HG03159 (cell line): Measurements from ENCODE around the gene POMP.
"Not testable (repeated sequence)": the region's sequence is repeated elsewhere in the genome, so short reads cannot be mapped to it uniquely, and the experiment has no call there.

Source experiments
- ATAC-seq: cut with Tn5 transposase; IDR thresholded peaks from one replicate; pipeline ENCODE4 v1.9.1; 2021; ENCODE audit warnings: mild to moderate bottlenecking, moderate library complexity; ENCODE audit not compliant: unreplicated experiment

The POMP gene

DNA sequence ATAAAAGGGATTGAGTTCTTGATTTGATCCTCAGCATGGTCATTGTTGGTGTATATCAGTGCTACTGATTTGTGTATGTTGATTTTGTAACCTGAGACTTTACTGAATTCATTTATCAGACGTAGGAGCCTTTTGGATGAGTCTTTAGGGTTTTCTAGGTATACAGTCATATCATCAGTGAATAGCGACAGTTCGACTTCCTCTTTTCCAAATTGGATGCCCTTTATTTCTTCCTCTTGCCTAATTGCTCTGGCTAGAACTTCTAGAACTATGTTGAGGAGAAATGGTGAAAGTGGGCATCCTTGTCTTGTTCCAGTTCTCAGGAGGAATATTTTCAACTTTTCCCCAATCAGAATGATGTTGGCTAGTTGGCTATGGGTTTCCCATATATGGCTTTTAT lies 27.0 kb downstream of the POMP start:
- no peak for ATAC-seq

GRCh38 chr13:28693605-28694491 lies 34.9 kb downstream of the POMP start:
- not testable (repeated sequence) for ATAC-seq

DNA sequence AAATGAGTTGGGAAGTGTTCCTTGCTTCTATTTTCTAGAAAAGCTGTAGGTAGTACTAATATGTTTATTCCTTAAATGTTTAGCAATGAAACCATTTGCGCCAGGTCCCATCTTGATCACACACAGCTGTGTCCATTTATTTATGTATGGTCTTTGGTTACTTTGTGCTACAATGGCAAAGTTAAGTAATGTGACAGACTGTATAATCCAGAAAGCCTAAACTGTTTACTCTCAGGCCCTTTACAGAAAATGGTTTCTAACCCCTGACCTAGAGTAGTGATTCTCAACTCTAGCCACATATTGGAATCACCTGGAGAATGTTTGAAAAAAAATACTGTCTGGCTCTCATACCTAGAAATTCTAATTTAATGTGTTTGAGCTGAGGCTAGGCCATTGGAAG lies 38.5 kb downstream of the POMP start:
- ATAC-seq, result no peak

- ATAC-seq, result no peak
These were observed 40.3 kb downstream of the POMP start for GRCh38 chr13:28699246-28699645.

GRCh38 chr13:28704282-28704681 lies 45.4 kb downstream of the POMP start:
- no peak for ATAC-seq

DNA sequence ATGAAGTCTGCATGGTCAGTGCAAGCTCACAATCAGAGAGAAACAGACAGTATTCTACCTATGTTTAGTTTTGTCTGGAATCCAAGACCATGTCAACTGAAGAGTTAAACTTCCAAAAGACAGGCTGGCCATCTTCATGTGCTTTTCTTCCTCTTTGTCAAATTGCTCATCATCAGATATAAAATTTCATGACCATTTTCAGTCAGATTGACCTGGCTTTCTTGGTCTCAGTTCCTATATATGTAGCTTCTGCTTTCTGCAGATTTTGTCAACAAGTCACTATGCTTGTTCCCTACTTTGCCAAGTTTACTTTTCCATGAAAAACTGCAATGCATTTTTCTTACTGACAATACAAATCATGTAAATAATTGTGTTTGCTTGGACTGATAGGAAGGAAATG lies 46.0 kb downstream of the POMP start:
- no peak for ATAC-seq

DNA sequence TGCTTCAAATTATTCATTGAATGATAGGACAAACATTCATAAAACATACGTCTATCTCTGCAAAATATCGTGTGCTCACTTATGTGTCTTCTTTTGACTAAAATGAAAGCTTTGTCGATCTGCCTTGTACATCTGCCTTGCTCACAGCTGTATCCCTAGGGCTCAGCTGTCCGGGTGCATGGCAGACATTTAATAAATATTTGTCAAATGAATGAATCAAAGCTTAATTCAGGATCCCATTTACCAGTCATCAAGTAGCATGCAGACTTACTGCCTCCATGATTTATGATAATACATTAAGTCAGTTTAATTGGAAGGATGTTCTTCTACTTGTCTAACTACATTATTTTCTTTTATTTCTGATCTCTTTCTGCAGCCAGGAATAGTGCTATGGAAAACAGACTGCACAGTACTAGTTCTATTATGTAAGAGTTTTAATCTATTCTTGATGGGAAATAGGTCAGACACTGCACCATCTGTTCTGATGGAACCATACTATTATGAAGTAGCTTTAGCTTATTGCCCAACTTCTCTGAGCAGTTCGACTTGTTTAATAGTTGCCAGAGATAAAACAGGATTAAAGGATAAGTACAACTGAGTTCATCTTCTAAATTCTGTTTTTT lies 46.6 kb downstream of the POMP start:
- ATAC-seq, result no peak

GRCh38 chr13:28707629-28708427 lies 48.9 kb downstream of the POMP start:
- peak; percentile 99 for ATAC-seq

GRCh38 chr13:28710161-28710560 lies 51.2 kb downstream of the POMP start:
- no peak for ATAC-seq

GRCh38 chr13:28714651-28715050 lies 55.7 kb downstream of the POMP start:
- ATAC-seq, result no peak

DNA sequence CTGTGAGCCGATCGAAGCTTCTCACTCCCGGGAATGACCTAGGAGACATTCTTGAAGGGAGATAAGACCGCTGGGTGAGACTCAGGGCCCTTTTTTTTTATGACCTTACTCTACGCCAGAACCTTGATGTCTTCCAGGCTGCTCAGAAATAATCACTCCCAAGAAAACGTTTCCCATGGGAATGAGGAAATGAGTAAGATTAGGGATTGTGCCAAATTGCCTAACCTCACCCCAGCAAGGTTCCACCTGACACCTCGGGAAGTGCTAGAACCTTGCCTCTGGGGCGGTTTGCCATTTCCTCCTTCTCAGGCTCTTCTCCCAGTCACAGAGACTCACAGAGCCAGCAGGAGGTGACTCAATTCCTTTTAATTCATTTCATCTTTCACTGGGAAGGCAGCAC lies 57.6 kb downstream of the POMP start:
- no peak for ATAC-seq

DNA sequence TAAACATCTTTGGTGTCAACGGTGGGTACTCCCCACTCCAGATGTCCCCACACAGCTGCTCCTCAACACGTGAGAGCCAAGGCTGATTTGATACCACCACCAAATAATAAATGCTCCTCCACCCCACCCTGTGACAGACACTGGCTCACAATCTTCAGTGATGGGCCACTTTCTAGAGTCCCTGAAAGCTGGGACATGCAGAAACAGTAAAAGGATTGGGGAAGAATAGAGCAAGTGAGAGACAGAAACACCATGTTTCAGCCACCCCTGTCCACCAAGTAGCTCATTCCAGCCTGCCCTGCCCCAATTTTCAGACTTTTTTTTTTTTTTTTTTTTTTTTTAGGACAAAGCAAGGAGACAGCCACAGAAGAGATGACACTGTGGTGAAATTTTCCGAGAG lies 58.2 kb downstream of the POMP start:
- ATAC-seq, result no peak

DNA sequence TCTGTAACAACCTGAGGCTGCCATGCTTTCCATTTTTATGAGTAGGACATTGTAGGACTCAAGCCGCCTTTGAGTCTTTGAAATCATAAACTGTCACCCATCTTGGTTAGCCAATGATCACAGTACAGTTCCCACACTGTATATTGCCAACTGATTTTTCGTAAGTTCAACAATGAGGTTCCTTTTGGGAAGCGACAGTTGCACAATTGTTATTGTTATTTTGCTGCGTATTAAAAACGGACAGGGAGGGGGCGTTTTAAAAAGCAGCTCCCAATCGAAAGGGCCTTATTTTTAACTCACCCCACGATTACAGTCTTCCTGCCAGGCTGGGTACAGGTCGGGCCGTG lies 59.2 kb downstream of the POMP start:
- no peak for ATAC-seq

DNA sequence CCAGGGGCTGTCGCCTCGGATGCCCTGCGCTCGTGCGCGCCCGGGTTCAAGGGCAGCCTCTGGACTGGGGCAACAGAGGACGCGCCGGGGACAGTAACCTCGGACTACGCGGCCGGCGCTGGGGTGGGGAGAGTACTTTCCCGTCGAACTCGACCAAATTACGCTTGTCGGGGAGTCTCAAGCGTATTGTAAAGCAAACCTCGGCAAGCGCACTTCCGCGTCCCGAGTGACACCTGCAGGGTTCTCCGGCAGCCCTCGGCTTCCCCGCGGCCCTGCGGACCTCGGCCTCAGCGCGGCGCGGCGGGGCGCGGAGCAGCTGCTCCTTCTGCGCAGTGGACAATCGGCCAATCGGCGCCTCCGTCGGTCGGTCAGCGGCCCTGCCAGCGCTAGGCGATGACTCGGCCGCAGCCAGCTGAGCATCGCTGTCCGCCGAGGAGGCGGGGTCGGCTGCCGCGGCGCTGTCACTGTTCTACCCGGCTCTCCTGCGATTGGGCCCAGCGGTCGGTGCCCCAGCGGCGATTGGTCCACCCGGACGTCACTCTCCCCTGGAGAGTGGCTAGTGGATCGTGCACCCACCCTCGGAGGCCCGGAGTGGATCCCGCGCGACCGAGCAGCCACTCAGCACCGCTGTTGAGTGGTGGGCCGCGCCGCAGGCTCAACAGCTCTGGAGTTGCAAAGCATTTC lies 59.8 kb downstream of the POMP start, which contains the start of gene SLC46A3:
SLC46A3 (minus strand) TSS at position 428 of the 684 bp plus-strand sequence. CDS start 972 bp downstream, outside the sequence.
- peak; percentile 99 for ATAC-seq

DNA sequence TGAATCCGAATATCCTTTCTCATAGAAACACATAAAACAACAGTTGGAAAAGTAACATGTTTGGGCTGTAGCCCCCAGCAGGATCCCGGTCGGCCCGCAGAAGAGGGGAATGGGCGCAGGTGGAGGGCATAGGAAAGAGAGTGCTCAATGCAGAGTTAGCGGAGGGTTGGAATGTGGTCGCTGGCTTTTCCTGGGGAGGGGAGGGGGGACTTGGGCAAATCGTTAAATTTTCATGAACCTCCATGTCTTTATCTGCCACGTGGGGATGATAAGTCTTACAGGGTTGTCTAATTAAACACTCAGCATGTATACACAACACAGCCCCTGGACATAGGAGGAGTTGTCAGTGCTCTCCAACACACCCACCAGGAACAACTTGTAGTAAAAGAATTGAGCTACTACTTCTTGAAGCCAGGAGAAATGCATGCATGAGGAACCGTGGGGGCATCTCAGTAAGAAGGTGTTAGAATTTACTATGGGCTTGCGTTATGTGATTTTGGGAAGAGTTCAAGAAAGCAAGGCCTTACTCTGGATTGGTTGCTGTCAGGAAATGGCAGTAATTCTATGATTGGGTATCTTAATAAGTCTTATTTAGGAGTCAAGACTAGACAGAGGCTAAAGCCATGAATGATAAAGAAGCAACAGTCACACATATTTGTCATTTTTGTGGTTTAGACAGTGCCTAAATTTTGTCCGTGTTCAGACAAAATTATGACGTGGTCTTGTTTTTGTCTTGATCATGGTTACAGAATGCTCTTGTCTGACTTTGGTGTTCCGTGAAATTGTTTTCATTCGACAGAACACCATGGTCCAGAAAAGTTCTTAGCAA lies 60.5 kb downstream of the POMP start:
- ATAC-seq, result no peak

DNA sequence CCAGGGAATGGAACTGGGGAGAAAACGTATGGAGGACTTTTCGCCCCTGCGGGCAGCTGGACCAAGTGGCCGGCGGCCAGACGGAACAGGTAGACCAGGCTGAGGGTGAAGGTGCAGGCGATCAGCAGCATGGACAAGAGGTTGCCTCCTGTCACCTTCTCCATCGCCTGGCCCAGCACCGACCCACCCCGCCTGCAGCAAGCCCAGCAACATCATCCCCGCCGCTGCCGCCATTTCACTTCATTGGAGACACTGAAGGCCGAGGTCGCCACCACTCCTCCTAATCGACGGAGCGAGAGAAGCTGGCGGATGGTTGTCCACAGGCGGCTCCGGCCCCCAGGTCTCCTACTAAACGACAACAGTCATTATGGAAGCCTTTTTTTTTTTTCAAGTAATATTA lies 64.9 kb downstream of the POMP start:
- no peak for ATAC-seq

DNA sequence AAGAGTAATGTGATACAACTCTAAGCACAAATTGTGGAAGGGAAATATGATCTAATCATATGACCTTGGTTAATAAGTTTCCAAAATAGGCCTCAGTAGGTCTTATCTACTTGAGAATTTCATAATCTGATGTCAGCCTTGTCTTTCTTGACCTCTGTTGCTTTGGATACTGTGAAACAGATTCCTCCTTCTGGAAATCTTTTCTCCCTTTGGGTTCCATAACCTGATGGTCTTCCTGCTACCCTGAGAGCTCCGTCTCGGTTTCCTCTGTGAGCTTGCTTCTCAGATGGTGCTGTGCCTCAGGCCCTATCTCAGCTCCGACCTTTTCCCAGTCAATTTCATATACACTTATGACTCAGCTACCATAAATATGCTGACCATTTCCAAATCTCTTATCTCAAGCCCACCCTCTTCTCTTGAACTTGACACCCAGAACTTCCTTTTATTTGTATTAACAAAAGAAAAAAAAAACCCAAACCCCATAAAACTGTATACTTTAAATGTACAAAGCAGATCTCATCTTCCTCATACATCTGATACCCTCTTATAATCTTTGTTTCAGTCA lies 66.2 kb downstream of the POMP start:
- ATAC-seq, result no peak
